Urothelium cell line (cell line): ENCODE results near the gene CDKAL1.
"Not testable (repeated sequence)": the region's sequence is repeated elsewhere in the genome, so short reads cannot be mapped to it uniquely, and the experiment has no call there.

ENCODE experiments used
- DNase-seq: peaks from one replicate; pipeline ENCODE4 v3.0.0; 2011; ENCODE audit warnings: low spot score, mixed read lengths
- FAIRE-seq: peaks from 2 replicates; lab custom pipeline; 2011; peaks lifted over from hg19 to GRCh38; lab: Jason Lieb, UNC

The CDKAL1 gene

GRCh38 chr6:21034345-21034744, 500.1 kb downstream of the CDKAL1 start:
- DNase-seq (no peak), FAIRE-seq (no peak)

GRCh38 chr6:21037453-21037852, 503.2 kb downstream of the CDKAL1 start:
- DNase-seq (no peak), FAIRE-seq (no peak)

GRCh38 chr6:21039926-21040325, 505.7 kb downstream of the CDKAL1 start:
- DNase-seq (no peak), FAIRE-seq (no peak)

GRCh38 chr6:21045135-21045700, 511.0 kb downstream of the CDKAL1 start:
- no peak for DNase-seq
- FAIRE-seq: no peak

- FAIRE-seq (no peak), DNase-seq (no peak)
Observed at GRCh38 chr6:21046276-21046675, 512.0 kb downstream of the CDKAL1 start.

- no peak for FAIRE-seq
- DNase-seq: no peak
Observed at GRCh38 chr6:21048047-21048446, 513.8 kb downstream of the CDKAL1 start.

- no peak for DNase-seq
- no peak for FAIRE-seq
Observed at GRCh38 chr6:21049148-21049547, 514.9 kb downstream of the CDKAL1 start.

- FAIRE-seq (no peak), DNase-seq (no peak)
Observed at GRCh38 chr6:21049572-21049971, 515.3 kb downstream of the CDKAL1 start.

GRCh38 chr6:21050935-21051334, 516.7 kb downstream of the CDKAL1 start:
- DNase-seq (no peak), FAIRE-seq (no peak)

GRCh38 chr6:21051777-21052176, 517.5 kb downstream of the CDKAL1 start:
- DNase-seq (no peak), FAIRE-seq (no peak)

- no peak for DNase-seq
- FAIRE-seq: no peak
Observed at GRCh38 chr6:21053612-21054011, 519.4 kb downstream of the CDKAL1 start.

GRCh38 chr6:21055480-21055879, 521.2 kb downstream of the CDKAL1 start:
- DNase-seq, FAIRE-seq: not testable (repeated sequence)

- no peak for DNase-seq
Observed at GRCh38 chr6:21061892-21062291, 527.6 kb downstream of the CDKAL1 start.

GRCh38 chr6:21064756-21065340, 530.6 kb downstream of the CDKAL1 start:
- no peak for FAIRE-seq
- DNase-seq: no peak

More at GRCh38 chr6:21061892-21062291, 527.6 kb downstream of the CDKAL1 start:
- no peak for FAIRE-seq

- DNase-seq (no peak), FAIRE-seq (no peak)
Observed at GRCh38 chr6:21067521-21067920, 533.3 kb downstream of the CDKAL1 start.

GRCh38 chr6:21070620-21071019, 536.4 kb downstream of the CDKAL1 start:
- DNase-seq (no peak), FAIRE-seq (no peak)

- no peak for FAIRE-seq
- DNase-seq: no peak
Observed at GRCh38 chr6:21071780-21072468, 537.7 kb downstream of the CDKAL1 start.

- FAIRE-seq (no peak), DNase-seq (no peak)
Observed at GRCh38 chr6:21073318-21073839, 539.1 kb downstream of the CDKAL1 start.

GRCh38 chr6:21074484-21074883, 540.2 kb downstream of the CDKAL1 start:
- FAIRE-seq: no peak
- no peak for DNase-seq

GRCh38 chr6:21075986-21076385, 541.7 kb downstream of the CDKAL1 start:
- FAIRE-seq (no peak), DNase-seq (no peak)

GRCh38 chr6:21078497-21078896, 544.2 kb downstream of the CDKAL1 start:
- DNase-seq (no peak), FAIRE-seq (no peak)

GRCh38 chr6:21079468-21080048, 545.3 kb downstream of the CDKAL1 start:
- FAIRE-seq: no peak
- DNase-seq: no peak
